Fibroblast of skin of scalp (primary cell): ENCODE measurements around the gene PARL.
"Not testable (repeated sequence)": the region's sequence is repeated elsewhere in the genome, so short reads cannot be mapped to it uniquely, and the experiment has no call there.

Source experiments
- DNase-seq: peaks from one replicate; pipeline ENCODE4 v3.0.0-alpha.2; 2013

Gene PARL

GRCh38 chr3:183816681-183817510, 67.8 kb downstream of the PARL start:
- DNase-seq: no peak

GRCh38 chr3:183815951-183816475, 68.7 kb downstream of the PARL start:
- no peak for DNase-seq

- no peak for DNase-seq
Measured at GRCh38 chr3:183815563-183815940, 69.1 kb downstream of the PARL start.

DNA sequence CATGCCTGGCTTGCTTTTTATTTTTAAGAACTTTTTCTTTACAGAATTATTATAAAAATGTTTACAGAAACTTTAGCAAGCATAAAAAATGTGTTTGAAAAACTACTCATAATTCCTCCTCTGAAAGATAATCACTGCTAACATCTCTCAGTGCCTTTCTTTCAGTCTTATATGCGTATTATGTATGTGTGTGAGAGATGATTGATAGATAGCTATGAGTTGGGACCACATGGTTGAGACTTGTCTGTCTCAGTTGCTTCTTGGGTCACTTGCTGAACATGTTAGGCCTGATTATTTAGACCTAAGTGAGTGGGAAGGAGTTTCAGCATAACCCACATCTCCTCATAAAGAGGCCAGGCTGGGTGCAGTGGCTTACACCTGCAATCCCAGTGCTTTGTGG, 70.4 kb downstream of the PARL start:
- no peak for DNase-seq

DNA sequence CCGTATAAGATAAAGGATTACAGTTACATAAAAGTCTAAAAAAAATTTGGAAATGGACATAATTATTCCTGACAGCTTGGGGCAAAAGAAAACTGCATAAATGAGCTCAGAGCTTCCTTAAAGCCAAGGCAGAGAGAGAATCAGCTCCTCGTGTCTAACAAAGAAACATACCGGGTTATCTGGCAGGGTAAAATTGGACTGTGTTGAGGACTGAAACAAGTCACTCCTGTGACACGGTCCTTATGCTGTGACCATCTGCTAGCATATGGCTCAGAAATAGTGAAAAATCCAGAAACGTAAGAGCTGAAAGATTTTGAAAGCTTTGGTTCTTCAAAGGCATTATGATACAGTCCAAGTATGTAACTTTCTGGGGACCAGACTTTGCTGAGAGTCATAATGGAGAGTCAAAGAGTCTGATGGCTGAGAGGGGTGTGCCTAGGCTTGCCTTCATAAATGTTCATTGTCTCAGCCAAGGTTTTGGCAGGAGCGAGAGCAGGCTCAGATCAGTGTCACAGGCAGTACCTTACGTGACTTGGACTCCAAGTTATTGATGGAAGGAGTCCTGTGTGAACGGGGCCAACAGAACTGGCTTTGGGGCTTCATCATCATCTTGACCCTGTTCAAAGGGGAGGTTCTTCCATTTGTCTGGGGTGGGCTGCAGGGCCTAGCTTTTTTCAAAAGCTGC, 71.8 kb downstream of the PARL start:
- DNase-seq: no peak

GRCh38 chr3:183811638-183812037, 73.0 kb downstream of the PARL start:
- DNase-seq: no peak

DNA sequence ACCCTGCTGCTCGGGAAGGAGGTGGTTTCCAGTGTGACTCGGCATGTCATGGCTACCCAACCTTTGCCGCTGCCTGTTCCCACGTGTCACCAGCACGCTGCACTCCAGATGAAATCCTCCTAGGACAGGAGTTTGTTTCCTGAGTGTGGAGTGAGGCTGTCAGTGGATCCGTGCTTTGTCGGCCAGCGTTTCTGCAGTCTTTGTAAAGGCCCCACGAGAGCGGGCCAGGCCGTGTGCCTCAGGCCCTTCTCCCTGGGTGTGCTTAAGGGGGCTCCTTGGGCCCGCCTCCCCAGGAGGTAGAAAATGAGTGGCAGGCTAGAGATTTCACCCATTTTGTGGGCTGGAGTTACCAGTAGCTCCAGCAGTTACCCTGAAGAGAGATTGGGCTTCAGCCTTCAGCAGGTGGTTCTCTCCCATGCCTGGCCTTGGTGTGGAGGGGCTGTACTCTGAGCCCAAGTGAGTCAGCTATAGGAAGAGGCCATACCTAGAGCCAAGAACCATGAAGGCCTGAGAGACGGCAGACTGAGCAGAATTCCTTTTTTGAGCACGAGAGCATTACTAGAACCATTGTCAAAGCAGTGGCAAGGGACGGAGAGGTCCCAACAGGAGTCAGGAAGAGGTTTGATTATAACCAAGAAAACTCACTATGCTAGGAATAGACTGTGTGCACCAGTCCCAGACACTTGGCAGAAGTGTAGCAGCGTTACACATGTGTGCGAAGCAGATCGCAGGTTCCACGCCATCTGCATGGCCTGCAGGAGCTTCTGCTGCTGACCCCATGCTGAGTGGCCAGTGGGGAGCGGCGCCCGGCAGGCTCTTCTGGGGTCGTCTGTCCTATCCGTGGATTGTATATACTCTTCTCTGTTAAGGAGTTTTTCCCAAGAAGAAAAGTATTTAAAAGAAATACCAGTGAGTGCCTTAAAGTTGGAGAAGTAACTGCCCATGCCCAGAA, 73.8 kb downstream of the PARL start:
- no peak for DNase-seq

DNA sequence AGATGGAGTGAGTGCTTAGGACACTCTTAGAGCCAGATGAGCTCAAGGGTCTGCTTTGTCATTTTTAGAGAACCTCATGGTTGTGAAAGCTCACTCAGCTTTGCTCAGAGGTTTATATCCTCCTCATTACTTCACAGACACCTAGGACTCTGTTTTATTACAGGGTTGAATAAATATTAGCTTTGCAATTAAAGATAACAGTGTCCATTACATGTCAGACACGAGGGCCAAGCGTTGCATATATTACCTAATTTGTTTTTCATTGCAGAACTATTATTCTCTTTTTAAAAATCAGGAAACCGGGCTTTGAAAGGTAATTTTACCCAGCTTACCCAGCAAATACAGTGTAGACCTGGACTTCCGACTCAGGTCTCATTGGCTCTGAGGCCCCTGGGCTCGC, 75.4 kb downstream of the PARL start:
- DNase-seq: no peak

DNA sequence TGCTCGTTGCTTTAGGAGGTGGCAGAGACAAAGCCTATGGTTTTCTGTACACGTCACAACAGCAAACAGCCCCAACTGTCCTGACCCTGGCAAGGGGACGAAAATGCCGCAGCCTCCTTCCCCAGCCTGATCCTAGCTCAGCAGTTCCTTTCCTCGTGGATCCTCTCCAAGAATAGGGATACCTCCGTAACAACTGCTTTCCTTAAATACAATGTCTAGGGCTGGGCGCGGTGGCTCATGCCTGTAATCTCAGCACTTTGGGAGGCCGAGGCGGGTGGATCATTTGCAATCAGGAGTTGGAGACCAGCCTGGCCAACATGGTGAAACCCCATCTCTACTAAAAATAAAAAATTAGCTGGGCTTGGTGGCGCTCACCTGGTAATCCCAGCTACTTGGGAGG, 76.3 kb downstream of the PARL start:
- DNase-seq: no peak

DNA sequence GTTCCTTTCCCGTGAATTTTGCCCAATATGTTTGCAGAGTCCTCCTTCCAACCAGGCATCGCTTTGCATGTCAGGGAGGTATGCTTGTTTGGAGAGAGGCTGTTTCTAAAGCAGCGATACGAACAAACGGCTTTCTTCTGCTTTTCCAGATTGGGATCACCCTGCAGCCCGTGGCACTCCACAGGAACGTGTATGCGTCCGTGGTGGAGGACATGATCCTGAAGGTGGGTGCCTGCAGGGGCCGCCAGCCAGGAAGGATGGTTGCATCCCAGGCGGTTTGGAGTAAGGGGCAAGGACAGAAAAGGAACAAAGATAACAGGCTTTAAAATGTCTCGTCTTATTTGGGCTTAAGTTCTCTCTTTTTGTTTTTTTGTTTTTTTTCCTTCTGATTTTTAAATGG, 76.8 kb downstream of the PARL start:
- no peak for DNase-seq

- no peak for DNase-seq
Measured at GRCh38 chr3:183807209-183807728, 77.4 kb downstream of the PARL start.

DNA sequence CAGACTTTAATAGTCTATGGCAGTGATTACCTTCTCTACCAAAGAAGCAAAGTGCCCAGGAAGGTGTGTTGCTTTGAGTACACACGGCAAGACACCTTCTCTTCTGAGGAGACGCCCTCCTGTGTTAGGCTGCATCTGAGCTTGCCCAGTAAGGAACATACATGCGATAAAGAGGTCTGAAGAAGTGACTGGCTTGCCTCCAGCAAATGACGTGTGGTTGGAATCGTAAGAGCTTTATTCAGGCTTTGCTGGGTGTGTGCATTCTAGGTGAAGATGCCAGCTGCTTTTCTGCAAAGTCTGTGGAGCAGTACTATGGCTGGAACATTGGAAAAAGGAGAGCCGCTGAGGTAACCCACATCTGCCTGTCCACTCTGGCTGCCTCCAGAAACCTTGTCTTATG, 81.7 kb downstream of the PARL start:
- no peak for DNase-seq

GRCh38 chr3:183801601-183802000, 83.1 kb downstream of the PARL start:
- DNase-seq: no peak

DNA sequence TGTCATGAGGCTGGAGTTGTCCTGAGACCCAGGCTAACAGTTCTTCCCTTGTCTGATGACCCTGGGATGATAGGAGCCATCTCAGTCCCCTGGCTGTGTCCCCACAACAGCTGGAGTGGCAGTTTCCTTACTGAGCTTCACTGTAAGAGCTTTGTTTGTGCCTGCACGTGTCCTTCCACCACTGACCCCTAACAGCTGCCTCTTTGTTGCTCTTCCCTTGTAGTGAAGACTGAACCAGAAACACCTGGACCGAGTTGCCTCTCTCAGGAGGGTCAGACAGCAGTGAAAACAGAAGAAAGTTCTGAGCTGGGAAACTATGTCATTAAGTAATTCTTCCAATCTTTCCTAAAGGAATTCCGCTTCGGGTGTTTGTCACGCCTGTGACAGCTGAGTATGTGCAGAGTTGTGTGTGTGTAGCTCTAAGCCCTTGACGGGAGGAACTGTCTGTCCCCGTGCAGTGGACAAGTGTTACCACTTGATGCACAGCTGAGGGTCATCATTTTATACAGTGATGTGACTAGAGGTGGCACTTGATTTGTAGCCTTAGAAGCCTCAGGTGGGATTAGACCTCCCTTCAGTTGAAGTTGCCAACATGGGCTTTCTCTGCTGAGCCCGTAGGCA, 84.3 kb downstream of the PARL start:
- DNase-seq: no peak

DNA sequence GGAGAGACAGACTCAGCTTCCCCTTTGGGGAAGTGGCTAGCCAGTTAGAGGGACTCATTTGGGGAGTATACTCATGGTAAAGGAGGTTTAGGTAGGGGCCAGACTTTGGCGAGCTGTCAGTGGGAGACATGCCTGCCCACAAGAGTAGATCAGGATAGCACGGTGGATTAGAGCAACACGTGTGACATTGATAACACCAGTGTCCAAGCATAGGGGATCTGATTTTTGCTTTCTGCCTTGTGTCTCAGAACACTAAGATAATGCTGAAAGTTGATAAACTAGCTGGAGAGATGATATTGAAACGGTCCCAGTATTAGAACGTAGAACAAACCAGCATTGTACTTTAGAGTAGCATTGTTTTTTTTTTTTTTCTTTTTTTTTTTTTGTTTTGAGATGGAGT, 85.2 kb downstream of the PARL start:
- no peak for DNase-seq

DNA sequence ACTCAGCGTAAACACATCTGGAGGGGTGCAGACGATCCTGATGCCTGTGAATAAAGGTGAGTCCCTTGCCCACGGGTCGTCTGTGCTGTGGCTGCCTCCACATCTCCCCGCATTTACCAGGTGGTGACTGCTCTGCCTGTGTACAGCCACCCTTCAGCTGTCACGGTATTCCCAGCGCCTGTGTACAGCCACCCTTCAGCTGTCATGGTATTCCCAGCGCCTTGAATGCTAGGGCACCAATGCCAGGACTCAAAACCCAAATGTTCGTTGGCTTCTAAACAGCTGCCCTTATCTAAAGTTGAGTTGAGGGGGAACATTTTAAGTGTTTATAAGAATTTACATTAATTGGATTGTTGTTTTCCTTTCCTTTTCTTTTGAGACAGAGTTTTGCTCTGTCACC, 86.7 kb downstream of the PARL start:
- DNase-seq: no peak

- DNase-seq: no peak
Measured at GRCh38 chr3:183796372-183796771, 88.3 kb downstream of the PARL start.

- DNase-seq: no peak
Measured at GRCh38 chr3:183794452-183794851, 90.2 kb downstream of the PARL start.

- DNase-seq: no peak
Measured at GRCh38 chr3:183792976-183793375, 91.7 kb downstream of the PARL start.

DNA sequence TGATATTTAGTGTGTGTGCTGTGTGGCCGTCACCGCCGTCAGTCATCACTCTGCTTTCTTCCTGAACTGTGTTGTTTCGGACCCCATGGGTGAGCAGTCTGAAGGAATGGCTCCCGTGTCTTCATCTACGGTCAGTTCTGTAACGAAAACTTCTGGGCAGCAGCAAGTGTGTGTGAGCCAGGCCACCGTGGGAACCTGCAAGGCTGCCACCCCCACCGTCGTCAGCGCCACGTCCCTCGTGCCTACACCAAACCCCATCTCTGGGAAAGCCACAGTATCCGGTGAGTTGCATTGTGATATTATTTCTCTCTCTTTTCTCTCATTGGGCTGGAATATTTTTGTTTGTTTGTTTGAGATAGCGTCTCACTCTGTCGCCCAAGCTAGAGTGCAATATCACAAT, 94.0 kb downstream of the PARL start:
- no peak for DNase-seq

- no peak for DNase-seq
Measured at GRCh38 chr3:183789826-183790225, 94.9 kb downstream of the PARL start.

- not testable (repeated sequence) for DNase-seq
Measured at GRCh38 chr3:183784503-183784902, 100.2 kb downstream of the PARL start.
